Measurements from ENCODE around the gene DNAJC15.

GRCh38 chr13:43061496-43062280 is 38.3 kb downstream of the DNAJC15 start:
- TF ChIP-seq POLR2AphosphoS5 (IDR thresholded peaks at IDR 0.05; ENCODE audit: insufficient read depth in 1 of 2, low read depth in 1 of 2): no peak
- TF ChIP-seq CTCF (IDR thresholded peaks at IDR 0.05): no peak
- TF ChIP-seq POLR2A (IDR thresholded peaks at IDR 0.05): no peak
